Globus pallidus (tissue), 1 donor: ENCODE data around the gene MRPL17.

ENCODE experiments used
- DNase-seq: peaks from one replicate; pipeline ENCODE4 v3.0.0-alpha.2; 2015; ENCODE audit warnings: low spot score

The MRPL17 gene

GRCh38 chr11:6654281-6655019 is 28.7 kb downstream of the MRPL17 start:
- peak; percentile 47 for DNase-seq

GRCh38 chr11:6653656-6654055 is 29.5 kb downstream of the MRPL17 start:
- DNase-seq = no peak

GRCh38 chr11:6653097-6653496 is 30.0 kb downstream of the MRPL17 start:
- DNase-seq = no peak

- DNase-seq = no peak
Measured at GRCh38 chr11:6652182-6652581, 31.0 kb downstream of the MRPL17 start.

- DNase-seq = no peak
Measured at GRCh38 chr11:6650980-6651379, 32.2 kb downstream of the MRPL17 start.

DNA sequence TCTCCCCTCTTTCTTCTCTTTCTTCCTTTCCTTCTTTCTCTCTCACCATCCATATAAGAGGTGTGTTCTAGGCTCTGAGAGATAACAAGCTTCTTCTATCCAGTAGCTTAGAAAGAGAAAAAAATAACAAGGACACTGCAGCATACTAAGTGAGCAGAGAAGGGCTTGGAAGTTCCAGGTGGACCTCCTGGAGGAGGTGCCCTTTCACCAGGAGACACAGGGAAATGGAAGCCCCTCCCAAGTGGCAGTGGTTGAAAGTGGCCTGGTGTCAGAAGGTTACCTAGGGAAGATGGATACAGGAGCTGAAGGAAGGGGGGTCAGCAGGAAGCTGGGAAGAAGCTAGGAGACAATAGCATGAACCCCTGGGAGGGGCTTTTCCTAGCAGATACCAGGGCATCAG is 33.0 kb downstream of the MRPL17 start:
- DNase-seq = no peak

DNA sequence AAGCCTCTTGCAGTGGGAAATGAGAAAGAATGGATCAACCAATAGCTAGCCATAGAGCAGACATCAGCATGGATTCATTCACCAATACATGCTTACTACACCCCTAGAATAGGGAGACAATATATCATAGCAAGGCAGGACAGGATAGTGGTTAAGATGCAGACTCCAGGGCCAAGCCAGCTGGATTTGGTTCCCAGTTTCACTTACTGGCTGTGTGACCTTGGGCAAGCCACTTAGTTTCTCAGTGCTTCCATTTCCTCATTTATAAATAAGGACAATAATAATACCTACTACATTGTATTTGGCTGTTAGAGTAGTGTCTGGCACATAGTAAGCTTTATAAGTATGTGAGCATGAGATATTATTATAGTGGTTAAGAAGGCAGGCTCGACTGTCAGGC is 34.6 kb downstream of the MRPL17 start:
- no peak for DNase-seq

DNA sequence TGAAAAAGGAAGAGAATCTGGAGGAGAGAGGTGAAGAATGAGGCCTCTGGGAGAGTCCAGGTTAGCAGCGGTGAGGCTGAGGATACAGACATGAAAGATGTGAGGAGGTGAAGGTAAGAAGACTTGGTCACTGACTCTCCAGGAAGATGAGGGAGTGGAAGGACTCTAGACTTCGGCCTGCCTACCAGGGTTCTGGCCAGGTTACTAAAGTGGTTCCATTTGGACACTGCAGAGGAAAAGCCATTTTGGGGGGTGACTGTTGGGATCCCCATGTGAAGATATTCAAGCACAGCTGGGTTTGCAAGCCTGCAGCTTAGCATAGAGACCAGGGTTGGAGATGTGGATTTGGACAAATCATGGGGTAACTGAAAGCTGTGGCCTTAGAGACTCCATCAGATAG is 35.3 kb downstream of the MRPL17 start:
- DNase-seq = no peak

DNA sequence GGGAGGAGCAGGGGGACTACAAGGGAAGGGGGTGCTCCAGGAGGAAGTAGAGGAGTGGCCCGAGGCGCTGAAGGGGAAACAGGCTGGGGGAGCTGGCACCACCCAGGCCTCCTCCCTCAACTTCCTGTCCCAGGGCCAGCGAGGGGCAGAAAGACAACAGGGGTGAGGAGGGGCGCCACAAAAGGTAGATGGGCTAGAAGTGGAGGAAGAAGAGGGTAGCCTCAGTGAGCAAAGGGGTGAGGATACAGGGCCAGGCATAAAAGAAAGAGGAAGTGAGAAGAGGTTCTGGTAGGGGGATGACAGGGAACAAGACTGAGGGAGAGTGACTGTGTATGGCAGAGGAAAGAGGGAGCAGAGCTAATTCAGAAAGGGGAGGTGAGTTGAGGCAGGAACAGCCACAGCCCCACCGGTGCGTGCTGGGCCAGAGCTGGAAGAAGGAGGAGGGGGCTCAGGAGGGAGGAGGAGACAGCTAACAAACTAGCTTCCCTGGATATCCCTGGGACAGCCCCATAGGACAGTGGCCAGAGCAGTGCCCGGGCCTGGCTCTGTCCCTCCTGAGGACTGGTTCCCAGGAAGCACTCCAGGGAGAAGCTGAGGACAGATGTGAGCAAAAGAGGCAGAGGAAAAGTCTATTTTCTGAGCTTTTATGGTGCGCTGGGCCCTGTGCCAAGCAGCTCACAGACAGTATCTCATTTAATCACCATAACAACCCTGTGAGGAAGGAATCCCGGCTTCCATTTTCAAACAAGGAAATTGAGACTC is 36.0 kb downstream of the MRPL17 start:
- DNase-seq = no peak

DNA sequence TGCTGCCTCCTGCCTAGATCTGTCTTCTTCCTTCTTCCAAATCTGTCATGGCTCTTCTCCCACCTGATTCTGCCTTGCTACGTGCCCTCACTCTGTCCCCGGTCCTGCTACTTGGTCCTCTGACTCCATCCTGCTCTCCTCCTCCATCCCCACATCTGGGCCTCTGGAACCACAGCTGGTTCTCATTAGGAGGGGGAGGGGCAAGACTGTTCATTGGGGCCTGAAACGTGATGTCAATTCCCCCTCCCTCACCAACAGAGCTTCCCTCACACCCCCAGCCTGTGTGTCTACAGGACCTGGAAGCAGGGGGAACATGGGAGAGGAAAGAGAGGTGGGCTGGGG is 36.6 kb downstream of the MRPL17 start:
- no peak for DNase-seq

DNA sequence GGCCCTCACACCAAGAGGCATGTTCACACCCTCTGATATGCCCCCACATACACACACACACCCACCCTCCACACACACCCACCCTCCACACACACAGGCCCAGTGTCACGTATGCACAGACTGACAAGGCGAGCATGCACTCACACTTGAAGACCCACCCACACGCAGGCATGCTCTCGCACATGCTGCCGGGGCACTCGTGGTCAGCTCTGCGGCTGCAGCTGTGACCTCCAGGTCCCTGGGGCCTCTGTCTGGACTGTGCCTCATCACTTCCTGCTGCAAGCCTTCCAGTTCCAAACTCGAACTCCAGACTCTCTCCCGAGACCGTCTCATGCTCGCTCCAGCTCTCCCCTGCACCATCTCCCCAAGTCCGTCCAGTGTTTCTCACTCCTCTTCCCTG is 37.1 kb downstream of the MRPL17 start:
- no peak for DNase-seq

- no peak for DNase-seq
Measured at GRCh38 chr11:6642957-6643356, 40.2 kb downstream of the MRPL17 start.

DNA sequence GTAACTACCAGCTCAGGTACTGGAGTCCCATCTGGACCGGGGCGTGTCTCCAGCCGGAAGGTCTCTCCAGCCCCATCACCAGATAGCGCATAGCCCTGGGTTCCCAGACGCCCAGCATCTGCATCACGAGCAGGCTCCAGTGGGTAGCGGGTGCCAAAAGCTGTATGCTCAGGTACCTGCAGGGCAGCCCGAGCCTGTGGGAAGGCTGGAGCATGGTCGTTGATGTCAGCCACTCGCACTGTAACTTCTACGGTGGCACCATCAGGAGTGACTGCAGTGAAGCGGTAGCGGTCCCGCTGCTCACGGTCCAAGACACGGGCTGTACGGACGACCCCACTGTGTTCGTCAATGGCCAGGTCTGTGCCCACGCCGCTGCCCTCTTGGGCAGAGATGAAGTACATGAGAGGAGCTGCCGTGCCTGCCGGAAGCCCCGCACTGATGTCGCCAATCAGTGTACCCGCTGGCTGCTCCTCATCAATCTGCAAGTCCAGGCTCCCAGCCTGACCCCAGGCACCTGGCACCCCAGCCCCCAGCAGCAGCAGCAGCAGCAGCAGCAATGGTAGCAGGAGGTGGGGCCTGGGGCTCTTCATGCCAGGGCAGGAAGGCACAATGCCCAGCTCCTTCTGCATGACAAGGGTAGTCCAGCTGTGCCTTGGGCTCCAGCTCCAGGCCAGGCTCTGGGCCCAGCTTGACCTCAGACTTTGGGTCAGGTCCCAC is 42.0 kb downstream of the MRPL17 start:
- DNase-seq = peak; percentile 83

DNA sequence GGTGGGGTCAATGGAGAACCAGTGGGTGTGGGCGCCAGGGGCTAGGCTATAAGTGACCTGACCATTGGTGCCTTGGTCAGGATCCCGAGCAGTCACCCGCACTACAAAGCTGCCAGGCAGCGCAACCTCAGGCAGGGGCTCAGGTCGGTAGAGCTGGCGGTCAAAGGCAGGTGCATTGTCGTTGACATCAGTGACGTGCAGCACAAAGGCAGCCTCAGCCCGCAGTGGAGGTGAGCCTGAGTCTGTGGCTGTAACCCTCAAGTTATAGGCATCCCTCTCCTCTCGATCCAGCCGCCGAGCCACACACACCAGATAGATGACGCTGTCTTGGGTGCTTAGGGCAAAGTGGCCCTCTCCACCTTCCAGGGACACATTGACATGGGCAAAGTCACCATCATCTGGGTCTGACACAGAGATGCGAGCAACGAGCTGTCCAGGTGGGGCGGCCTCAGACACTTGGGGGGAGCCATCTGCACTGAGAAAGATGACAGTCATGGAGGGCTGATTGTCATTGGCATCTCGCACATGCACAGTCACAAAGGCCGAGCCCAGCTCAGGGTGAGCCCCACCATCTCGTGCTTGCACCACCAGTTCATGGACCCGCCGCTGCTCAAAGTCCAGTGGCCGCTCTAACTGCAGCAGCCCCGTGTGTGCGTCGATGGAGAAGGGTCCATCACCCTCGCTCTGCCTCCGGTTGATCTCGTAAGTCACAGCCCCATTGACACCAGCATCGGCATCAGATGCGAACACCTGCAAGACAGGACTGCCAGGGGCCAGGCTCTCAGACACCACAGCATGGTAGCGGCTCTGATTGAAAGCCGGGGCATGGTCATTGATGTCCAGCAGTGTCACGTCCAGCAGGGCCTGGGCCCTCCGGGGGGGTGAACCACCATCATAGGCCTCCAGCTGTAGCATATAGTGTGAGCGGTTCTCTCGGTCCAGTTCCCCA is 42.8 kb downstream of the MRPL17 start:
- DNase-seq = no peak

DNA sequence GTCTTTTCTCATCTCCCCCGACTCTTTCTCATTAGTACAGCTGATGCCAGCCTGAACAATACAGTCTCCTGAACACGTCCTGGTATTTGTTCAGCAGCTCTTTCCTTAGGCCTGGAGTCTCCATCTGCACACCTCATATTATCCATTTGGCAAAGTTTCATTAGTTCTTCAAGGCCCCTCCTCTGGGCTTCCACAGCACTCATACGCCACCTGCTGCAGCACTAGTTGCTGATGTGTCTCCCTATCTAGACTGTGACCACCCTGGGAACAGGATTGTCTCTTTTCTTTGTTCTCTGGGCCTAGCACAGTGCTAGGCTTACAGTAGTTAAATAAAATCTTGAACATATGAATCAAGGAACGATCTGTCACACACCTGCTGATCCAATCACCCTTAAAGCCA is 44.7 kb downstream of the MRPL17 start:
- DNase-seq = no peak

DNA sequence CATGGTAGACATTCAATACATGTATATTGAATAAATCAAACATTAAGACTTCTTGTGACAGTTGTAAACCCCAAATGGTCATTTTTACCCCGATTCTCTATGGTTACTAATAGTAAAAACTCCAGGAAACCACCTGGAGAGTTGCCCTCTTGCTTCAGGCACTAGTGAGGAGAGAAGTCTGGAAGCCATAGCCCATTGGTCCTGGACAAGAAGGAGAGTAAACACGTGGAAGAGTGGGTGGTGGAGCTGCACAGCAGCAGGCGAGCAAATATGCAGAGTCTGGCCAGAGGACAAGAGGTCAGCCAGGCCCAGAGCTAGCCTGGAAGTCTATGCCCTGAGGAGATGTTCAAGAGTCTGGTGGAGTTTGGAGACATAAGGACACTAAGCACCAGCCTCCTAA is 45.3 kb downstream of the MRPL17 start:
- no peak for DNase-seq

DNA sequence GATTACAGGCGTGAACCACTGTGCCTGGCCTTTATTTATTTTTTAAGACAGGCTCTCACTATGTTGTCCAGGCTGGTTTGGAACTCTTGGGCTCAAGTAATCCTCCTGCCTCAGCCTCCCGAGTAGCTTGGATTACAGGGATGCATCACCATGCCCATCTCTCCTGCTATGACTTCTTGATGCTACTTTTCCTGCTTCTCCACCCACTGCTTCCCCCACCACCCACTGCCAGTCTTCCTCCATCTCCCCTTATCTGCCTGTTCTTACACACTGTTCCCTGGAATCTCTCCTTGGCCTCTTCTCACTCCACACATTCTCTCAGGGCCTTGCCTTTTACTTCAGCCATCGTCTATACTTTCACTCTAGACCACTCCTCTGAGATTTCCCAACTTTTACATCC is 46.7 kb downstream of the MRPL17 start:
- no peak for DNase-seq

DNA sequence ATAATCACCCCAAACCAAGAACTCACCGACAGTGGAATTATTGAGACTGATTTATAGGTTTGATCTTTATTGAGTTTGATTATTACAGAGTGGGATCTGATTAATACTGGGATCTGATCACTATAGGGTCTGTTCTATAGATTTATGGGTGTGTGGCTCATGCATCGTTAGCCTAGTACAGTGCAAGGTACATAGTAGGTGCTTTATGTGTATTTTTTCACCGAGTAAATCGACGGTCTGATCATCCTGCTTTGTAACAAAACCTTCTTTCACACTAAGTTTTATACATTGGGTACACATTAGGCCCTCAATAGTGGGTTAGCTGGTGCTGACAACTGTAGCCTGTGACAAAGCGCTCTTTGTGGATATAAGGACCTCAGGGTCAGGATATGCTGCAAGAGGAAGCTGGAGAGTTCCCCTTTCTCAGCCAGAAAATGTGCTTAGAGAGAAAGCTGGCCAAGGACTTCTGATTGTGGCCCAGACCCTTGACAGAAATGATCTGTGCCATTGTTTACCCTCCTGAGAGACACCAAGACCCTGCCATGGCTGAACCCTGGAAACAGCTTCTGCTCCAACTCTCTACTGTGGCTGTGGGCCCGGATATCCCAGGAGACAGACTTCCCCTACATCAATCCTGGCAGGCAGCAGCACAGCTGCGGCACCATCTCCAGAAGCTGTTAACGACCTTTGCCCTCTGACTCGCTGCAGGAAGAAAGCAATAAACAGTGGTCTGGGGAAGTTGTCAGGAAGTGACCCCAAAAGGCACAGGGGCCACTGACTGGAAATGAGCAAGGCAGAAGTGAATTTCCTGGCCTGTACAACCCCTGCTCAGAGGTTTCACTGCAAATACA is 47.8 kb downstream of the MRPL17 start:
- DNase-seq = peak; percentile 82

- no peak for DNase-seq
Measured at GRCh38 chr11:6634534-6634933, 48.6 kb downstream of the MRPL17 start.

DNA sequence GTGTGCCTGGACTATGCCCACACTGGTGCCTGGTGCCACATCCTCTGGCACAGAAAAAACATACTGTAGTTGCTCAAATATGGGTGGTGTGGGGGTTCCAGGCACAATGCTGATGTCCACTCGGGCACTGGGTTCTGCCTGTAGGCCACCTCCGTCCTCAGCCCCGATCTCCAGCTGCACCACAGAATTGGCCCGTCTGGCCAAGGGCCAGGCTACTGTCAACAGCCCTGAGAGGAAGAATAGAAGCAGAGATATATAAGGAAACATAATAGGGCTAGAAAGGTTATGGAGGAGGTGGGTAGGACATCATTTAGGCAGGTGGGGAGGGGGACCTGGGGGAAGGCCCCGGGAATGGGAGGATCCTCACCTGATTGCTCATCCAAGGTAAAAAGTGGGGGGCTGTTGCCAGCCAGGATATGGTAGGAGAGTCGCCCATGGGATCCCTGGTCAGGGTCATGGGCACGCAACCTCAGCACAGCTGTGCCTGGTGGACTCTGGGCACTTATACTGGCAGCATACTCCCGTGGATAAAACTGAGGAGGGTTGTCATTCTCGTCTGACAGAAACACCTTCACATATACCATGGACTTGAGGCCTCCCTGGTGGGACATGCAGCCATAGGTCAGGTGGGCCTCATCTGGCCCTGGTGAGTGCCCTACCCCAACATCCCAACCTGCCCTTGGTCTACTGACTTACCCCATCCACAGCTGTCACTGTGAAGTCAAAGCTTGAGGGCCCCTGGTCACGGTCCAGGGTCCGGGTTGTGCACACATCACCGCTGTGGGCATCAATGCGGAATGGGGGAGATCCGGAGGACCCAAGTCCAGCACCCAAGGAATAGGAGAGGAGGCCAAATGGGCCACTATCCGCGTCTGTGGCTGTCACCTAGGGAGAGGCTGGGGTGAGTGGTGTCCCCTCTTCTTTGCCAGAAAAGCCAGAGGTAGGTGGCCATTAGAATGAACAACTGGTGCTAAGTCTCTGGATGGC is 49.4 kb downstream of the MRPL17 start:
- no peak for DNase-seq
